ENCODE results near the gene MAD1L1. TPM values are rescaled to one million over a fixed set of nuclear protein-coding genes. Genes with fewer than 3 reads are reported as not detected.

The MAD1L1 gene
- total and polyA plus RNA-seq, 7 experiments from 2014 or later: 112 to 314 (median 136) TPM

DNA sequence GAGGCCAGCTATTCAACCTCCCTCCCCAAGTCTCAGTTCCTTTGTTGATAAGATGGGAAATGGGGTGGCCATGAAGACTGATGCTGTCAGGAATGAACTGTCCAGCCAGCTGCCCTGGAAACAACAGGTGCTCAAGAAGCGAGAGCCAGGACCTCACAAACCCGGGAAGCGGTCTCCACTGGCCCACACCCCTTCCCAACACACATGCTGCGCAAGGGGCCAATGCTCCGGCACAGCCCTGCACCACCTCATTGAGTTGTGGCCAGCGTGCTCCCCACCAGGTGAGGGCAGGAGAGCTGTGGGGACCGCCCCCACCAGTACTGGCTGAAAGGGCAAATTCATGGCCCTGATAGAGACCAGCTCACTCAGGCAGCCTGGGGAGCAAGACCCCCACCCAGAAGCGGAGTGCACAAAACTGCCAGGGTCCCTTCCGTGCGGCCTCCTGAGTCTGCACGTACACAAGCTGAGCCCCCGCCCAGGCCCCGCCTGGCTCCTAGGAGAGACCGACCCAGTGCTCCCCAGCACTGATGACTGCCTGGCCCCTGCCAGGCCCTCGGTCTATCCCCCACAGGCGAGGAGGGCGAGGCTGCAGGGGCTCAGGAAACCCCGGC lies 216.6 kb downstream of the MAD1L1 start:
- peaks cover 0 to 13% (median 0%) of the 10 kb centered on the region in 3 experiments for H3K36me3 ChIP-seq (ENCODE audit: control insufficient read depth in 2 of 3, insufficient read depth in 3 of 3, low read length in 3 of 3)
- Mint-ChIP-seq H3K27ac (peak overlapping the region in 1 of 9 donors; percentile 25), H3K36me3 (peaks cover 0 to 8% (median 0%) of the 10 kb centered on the region in 5 donors), H3K4me3 (no peak overlapping the region), H3K27me3 (no peaks in the 10 kb centered on the region), H3K9me3 (no peaks in the 10 kb centered on the region), H3K4me1 (peaks cover 13 to 34% (median 26%) of the 10 kb centered on the region in 7 donors)
- peaks cover 0 to 16% of the 10 kb centered on the region in 2 donors for H3K4me1 ChIP-seq (ENCODE audit: control insufficient read depth in 2 of 2, insufficient read depth in 2 of 2, low read length in 2 of 2)
- DNase-seq (no peak), ATAC-seq (no peak)
- no peaks in the 10 kb centered on the region for H3K27me3 ChIP-seq (ENCODE audit: control insufficient read depth in 2 of 2, insufficient read depth in 2 of 2, low read length in 2 of 2)
- CTCF ChIA-PET: interaction anchor here (0.8 kb wide), 1 partner anchor 133 kb away, joined by 3 read pairs; no protein-coding TSS in a partner anchor
- H3K27ac ChIP-seq (ENCODE audit: low read depth, low read length): no peak overlapping the region
- H3K4me3 ChIP-seq (ENCODE audit: low read length): no peak overlapping the region
- H3K9me3 ChIP-seq (ENCODE audit: control insufficient read depth in 2 of 3, low read length in 3 of 3): no peaks in the 10 kb centered on the region
- POLR2A ChIA-PET: no interaction called here
- intact Hi-C loops (cut with micrococcal nuclease): no loop called here

DNA sequence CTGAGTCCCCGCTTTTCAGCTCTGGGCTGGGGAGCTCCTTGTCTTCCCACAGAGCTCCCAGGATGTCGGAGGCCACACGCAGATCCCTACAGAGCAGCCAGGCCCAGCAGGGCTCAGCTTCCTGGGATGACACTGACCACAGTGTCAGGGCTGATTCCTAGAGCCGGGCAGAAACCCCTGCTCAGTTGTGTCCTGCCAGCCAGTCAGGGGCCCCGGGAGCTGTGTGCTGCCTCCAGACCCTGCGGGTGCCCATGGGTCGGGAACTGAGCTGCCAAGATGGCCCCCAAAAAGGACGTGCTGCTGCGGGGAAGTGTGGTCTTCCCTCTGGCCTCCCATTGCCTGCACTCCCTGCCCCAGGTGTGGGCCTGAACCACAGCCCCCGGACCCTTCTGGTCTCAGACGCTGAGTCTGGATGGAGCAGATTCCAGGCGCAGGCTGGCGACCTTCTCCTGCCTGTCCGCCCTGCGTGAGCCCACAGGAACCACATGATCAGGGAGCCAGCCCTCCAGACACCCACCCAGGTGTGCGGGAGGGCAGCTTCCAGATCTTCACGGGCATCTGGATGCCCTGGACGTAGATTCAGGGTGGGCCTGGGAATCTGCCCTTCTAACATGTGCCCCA lies 217.4 kb downstream of the MAD1L1 start:
- ChIA-PET CTCF (interaction anchor here (0.8 kb wide), 1 partner anchor 133 kb away, joined by 3 read pairs; no protein-coding TSS in a partner anchor), POLR2A (no interaction called here)
- H3K36me3 ChIP-seq (ENCODE audit: control insufficient read depth in 2 of 3, insufficient read depth in 3 of 3, low read length in 3 of 3): peaks cover 0 to 13% (median 0%) of the 10 kb centered on the region in 3 experiments
- Mint-ChIP-seq H3K9me3 (no peaks in the 10 kb centered on the region), H3K4me1 (peaks cover 7 to 26% (median 19%) of the 10 kb centered on the region in 7 donors), H3K27me3 (no peaks in the 10 kb centered on the region), H3K36me3 (peaks cover 0 to 8% (median 0%) of the 10 kb centered on the region in 5 donors), H3K4me3 (no peak overlapping the region), H3K27ac (no peak overlapping the region)
- intact Hi-C loops (cut with micrococcal nuclease): no loop called here
- DNase-seq (no peak), ATAC-seq (no peak)
- H3K4me1 ChIP-seq (ENCODE audit: control insufficient read depth in 2 of 2, insufficient read depth in 2 of 2, low read length in 2 of 2): peaks cover 0 to 13% of the 10 kb centered on the region in 2 donors
- H3K9me3 ChIP-seq (ENCODE audit: control insufficient read depth in 2 of 3, low read length in 3 of 3): no peaks in the 10 kb centered on the region
- H3K4me3 ChIP-seq (ENCODE audit: low read length): no peak overlapping the region
- no peak overlapping the region for H3K27ac ChIP-seq (ENCODE audit: low read depth, low read length)
- no peaks in the 10 kb centered on the region for H3K27me3 ChIP-seq (ENCODE audit: control insufficient read depth in 2 of 2, insufficient read depth in 2 of 2, low read length in 2 of 2)

DNA sequence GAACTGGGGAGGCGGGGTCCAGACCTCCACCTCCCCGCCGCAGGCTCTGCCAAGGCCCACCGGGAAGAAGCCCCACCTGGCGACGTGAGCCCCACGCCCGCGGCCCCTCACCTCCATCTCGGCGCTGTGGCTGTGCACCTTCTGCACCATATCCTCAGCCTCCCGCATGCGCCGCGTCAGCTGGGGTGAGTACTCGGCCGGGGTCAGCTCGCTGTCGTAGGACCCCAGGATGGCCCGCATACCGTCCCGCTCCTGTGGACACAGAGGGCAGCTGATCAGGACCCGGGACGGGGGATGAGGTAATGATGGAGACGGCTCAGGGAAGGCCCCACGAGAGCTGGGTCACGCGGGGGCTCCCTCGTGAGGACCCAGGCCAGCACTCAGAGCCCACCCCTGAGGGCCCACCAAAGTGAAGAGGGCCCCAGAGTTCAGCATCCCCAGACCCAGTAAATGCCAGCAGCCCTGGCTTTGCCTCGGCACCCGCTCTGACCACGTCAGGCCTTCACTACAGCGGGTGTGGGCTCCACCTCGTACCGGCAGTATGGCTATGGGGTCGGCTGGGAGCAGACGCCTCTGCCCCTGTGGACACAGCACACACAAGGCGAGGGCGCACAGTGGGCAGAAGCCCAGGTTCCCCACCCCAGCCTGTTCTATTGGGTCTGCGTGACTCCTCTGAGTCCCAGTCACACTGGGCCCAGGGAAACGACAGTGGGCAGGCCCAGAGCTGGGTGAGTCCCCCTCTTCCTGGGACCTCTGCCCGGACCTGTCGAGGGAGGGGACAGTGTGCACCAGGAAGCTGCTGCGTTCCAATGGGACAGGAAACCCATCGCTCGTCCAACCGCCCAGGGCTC lies 218.1 kb downstream of the MAD1L1 start:
- Histone ChIP-seq H3K27ac (ENCODE audit: low read depth, low read length) (no peak overlapping the region), H3K4me1 (ENCODE audit: control insufficient read depth in 2 of 2, insufficient read depth in 2 of 2, low read length in 2 of 2) (peaks cover 0 to 6% of the 10 kb centered on the region in 2 donors), H3K36me3 (ENCODE audit: control insufficient read depth in 2 of 3, insufficient read depth in 3 of 3, low read length in 3 of 3) (peaks cover 0 to 13% (median 0%) of the 10 kb centered on the region in 3 experiments), H3K27me3 (ENCODE audit: control insufficient read depth in 2 of 2, insufficient read depth in 2 of 2, low read length in 2 of 2) (no peaks in the 10 kb centered on the region), H3K9me3 (ENCODE audit: control insufficient read depth in 2 of 3, low read length in 3 of 3) (no peaks in the 10 kb centered on the region), H3K4me3 (ENCODE audit: low read length) (no peak overlapping the region)
- ATAC-seq: no peak
- ChIA-PET CTCF (interaction anchor here (0.5 kb wide), 1 partner anchor 9 kb away, joined by 3 read pairs; no protein-coding TSS in a partner anchor), POLR2A (no interaction called here)
- Mint-ChIP-seq H3K4me3 (no peak overlapping the region), H3K9me3 (no peaks in the 10 kb centered on the region), H3K27me3 (no peaks in the 10 kb centered on the region), H3K36me3 (peaks cover 0 to 8% (median 0%) of the 10 kb centered on the region in 5 donors), H3K4me1 (peaks cover 1 to 19% (median 12%) of the 10 kb centered on the region in 7 donors), H3K27ac (no peak overlapping the region)
- intact Hi-C loops (cut with micrococcal nuclease): no loop called here
- no peak for DNase-seq

DNA sequence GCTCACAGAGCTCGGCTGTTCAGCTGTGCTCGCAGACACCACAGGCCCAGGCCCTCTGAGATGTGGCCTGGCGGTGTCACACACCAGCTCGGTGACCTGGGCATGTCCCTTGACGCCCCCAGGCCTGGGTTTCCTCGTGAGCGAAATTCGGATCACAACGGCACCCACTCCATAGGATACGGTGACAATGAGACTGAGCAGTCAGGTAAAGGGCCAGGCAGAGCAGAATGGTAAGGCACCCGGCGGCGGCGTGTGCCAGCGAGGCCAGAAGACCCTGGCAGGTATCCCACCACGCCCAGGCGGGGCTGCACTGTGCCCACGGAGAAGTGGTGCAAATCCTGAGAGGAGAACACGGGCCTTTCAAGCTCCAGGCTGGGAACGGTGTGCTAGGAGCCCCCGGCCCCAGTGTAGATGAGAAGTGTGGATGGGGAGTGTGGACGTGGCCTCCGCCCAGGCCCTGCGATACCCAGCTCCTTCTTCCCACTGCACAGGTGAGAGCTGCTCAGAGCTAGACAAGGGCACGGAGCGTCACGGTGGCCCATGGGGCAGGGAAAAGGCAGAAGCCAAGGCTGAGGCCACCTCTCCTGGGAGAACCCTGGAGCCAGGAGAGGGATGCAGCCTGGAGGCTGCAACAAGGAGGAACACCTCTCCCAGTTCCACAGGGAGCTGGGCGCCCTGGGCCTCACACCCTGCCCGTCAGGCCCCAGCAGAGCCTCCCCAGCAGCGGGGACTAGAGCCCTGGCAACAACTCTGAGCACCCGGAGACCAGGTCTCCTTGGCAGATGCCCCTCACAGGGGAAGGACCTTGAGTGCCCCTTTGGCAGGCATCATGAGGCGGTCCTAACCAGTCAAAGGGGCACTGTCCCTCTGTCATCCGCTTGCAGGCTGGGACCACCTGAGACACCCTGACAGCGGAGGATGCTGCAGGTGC lies 219.1 kb downstream of the MAD1L1 start:
- ChIA-PET POLR2A (no interaction called here), CTCF (no interaction called here)
- H3K27me3 Mint-ChIP-seq: no peaks in the 10 kb centered on the region
- peaks cover 0 to 10% (median 4%) of the 10 kb centered on the region in 7 donors for H3K4me1 Mint-ChIP-seq
- Histone ChIP-seq H3K36me3 (ENCODE audit: control insufficient read depth in 2 of 3, insufficient read depth in 3 of 3, low read length in 3 of 3) (peaks cover 0 to 13% (median 0%) of the 10 kb centered on the region in 3 experiments), H3K27me3 (ENCODE audit: control insufficient read depth in 2 of 2, insufficient read depth in 2 of 2, low read length in 2 of 2) (no peaks in the 10 kb centered on the region), H3K4me1 (ENCODE audit: control insufficient read depth in 2 of 2, insufficient read depth in 2 of 2, low read length in 2 of 2) (no peaks in the 10 kb centered on the region), H3K4me3 (ENCODE audit: low read length) (no peak overlapping the region), H3K9me3 (ENCODE audit: control insufficient read depth in 2 of 3, low read length in 3 of 3) (no peaks in the 10 kb centered on the region), H3K27ac (ENCODE audit: low read depth, low read length) (no peak overlapping the region)
- H3K4me3 Mint-ChIP-seq: no peak overlapping the region
- intact Hi-C loops (cut with micrococcal nuclease): no loop called here
- peaks cover 0 to 8% (median 0%) of the 10 kb centered on the region in 5 donors for H3K36me3 Mint-ChIP-seq
- H3K27ac Mint-ChIP-seq: no peak overlapping the region
- ATAC-seq (no peak), DNase-seq (no peak)
- H3K9me3 Mint-ChIP-seq: no peaks in the 10 kb centered on the region

DNA sequence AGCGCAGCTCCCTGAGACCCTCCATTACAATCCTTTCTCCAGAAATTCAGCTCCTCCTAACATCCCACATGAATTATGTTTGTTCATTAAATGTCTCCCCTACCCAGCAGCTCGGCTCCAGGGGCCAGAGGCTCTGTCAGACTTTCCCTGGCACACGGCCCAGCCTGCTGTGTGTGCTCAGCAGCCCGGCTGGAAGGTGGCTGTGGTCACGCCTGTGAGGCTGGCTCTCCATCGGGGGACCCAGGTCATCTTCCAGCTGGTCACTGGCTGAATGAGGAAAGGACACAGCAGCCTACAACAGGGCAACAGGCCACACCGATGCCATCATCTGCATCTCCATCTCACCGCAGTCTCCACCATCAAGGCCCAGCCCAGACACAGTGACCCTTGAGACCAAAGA lies 219.8 kb downstream of the MAD1L1 start:
- CTCF ChIA-PET: no interaction called here
- ATAC-seq (no peak), DNase-seq (no peak)
- H3K36me3 ChIP-seq (ENCODE audit: control insufficient read depth in 2 of 3, insufficient read depth in 3 of 3, low read length in 3 of 3): peaks cover 0 to 13% (median 0%) of the 10 kb centered on the region in 3 experiments
- no peak overlapping the region for H3K27ac ChIP-seq (ENCODE audit: low read depth, low read length)
- no peak overlapping the region for H3K4me3 ChIP-seq (ENCODE audit: low read length)
- H3K27me3 Mint-ChIP-seq: no peaks in the 10 kb centered on the region
- H3K36me3 Mint-ChIP-seq: peaks cover 0 to 8% (median 0%) of the 10 kb centered on the region in 5 donors
- peaks cover 0 to 10% (median 4%) of the 10 kb centered on the region in 7 donors for H3K4me1 Mint-ChIP-seq
- no peaks in the 10 kb centered on the region for H3K9me3 Mint-ChIP-seq
- no peaks in the 10 kb centered on the region for H3K9me3 ChIP-seq (ENCODE audit: control insufficient read depth in 2 of 3, low read length in 3 of 3)
- no peak overlapping the region for H3K4me3 Mint-ChIP-seq
- POLR2A ChIA-PET: no interaction called here
- intact Hi-C loops (cut with micrococcal nuclease): no loop called here
- H3K27me3 ChIP-seq (ENCODE audit: control insufficient read depth in 2 of 2, insufficient read depth in 2 of 2, low read length in 2 of 2): no peaks in the 10 kb centered on the region
- no peaks in the 10 kb centered on the region for H3K4me1 ChIP-seq (ENCODE audit: control insufficient read depth in 2 of 2, insufficient read depth in 2 of 2, low read length in 2 of 2)
- no peak overlapping the region for H3K27ac Mint-ChIP-seq
